Glomerular visceral epithelial cell (primary cell): ENCODE measurements around the gene SPTSSA.
"Not testable (repeated sequence)": the region's sequence is repeated elsewhere in the genome, so short reads cannot be mapped to it uniquely, and the experiment has no call there.

Source experiments
- DNase-seq: peaks from one replicate; pipeline ENCODE4 v3.0.0-alpha.2; 2016; ENCODE audit errors: extremely low spot score

The SPTSSA gene

GRCh38 chr14:34426313-34427295 lies 35.4 kb downstream of the SPTSSA start:
- DNase-seq: no peak

- no peak for DNase-seq
Observed at GRCh38 chr14:34425095-34425851, 36.8 kb downstream of the SPTSSA start.

DNA sequence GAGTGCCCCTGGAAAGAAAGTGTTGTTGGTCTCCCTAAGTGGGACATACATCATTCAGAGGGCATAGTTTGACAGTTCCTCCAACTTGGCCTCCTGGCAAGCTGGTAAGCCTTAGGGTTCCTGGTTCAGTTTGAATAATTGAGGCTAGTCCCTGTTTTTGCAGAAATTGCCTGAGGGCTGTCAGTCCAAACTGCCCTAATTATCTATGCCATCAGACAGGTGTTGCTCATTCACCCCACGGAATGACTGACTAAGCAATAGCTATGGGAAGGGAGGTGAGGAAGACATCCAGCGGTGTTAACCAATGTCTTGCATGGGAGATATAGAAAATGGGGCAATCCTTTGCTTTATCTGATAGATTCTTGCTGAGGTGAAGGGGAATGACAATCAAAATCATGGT lies 37.6 kb downstream of the SPTSSA start:
- no peak for DNase-seq

DNA sequence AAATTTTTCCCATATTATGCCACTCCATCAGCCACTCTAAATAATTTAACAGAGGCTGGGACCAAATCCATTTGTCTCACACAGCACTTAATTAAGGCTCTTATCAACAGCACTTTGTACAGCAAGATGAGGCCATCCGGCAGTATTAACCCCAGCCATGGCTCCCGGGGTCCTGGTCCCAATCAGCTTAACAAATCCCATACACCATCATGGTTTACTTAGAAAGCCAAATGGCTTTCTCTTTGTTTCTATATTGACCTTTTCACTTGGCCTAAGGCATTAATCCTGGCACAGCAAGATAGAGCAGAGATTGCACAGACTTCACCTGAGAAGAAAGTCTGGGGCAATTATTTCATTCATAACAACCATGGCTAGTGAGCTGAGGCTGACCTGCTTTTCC lies 38.6 kb downstream of the SPTSSA start:
- no peak for DNase-seq

DNA sequence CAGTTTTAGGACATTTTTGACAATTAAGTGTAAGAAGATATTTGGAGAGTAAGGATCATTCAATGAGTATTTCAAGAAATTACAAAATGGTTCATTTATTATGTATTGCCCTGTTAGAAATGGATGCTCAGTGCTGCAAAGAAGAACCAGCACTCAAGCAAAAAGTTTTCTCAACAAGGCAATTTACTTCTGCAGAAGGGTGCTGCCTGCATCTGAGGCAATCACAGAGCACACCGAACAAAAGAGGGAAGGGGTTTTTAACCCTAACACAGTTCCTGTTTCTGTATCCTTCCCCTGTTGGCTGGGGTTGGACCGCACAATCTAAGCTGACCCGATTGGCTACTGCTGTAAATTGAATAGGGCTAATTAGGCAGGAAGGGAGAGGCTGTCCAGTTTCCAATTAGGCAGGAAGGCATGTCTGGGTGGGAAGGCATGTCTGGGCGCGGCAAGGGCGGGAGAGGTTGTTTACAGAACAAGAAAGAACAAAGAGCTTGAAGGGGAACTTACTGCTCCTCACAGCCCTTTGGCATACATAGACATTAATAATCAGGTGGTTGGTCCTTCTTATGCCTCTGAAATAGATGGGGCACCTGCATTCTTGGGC lies 41.4 kb downstream of the SPTSSA start:
- DNase-seq: no peak

- DNase-seq: no peak
Observed at GRCh38 chr14:34409721-34410120, 52.3 kb downstream of the SPTSSA start.

- no peak for DNase-seq
Observed at GRCh38 chr14:34407951-34408350, 54.1 kb downstream of the SPTSSA start.

GRCh38 chr14:34404416-34404815 lies 57.6 kb downstream of the SPTSSA start:
- no peak for DNase-seq

DNA sequence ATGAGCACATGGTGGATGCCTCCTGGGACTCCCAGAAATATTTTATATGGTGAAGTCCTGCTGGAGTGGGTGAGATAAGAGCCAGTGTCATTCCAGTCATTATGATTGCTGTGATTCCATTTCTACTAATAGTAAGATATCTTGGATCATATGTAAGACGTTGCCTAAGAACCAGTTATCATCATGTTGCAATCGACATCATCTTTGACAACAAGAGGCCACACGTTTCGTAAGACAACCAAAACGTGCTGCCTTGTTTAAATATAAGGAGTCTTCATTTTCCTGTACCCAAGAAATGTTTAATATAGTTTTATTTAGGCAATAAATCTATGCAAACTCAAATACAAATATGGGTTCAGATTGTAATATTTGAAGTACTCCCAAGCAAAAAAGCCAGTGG lies 58.4 kb downstream of the SPTSSA start:
- no peak for DNase-seq

- no peak for DNase-seq
Observed at GRCh38 chr14:34398024-34398423, 64.0 kb downstream of the SPTSSA start.

GRCh38 chr14:34387974-34388516 lies 74.0 kb downstream of the SPTSSA start:
- DNase-seq: peak; percentile 11

DNA sequence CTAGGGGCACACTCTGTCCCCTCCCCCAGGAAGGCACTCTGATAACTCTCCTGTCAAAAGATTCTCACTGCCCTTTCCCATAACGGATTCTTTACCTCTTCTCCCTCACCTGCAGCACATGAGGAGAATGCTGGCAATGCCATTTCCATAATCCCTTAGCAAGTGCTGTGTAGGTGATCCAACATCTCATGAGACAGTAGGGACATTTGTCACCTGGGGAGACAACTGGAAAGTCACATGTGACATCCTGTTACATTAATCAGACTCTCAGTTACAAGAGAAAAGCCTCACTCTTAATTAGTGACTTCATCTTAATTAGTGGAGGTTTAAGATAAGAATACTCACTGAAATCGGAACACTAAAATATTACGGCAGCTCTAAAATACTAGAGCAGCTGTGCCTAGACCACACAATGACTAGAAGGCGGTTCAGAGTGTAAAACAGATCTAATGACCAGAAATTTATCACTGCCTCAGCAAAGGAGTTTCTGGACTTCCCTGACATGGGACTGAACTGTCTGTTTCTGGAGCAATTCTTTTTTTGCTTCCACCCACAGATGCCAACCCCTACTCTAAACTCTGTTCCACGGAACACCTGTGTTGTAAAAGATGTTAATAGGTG lies 75.1 kb downstream of the SPTSSA start:
- no peak for DNase-seq

- not testable (repeated sequence) for DNase-seq
Observed at GRCh38 chr14:34385881-34386280, 76.2 kb downstream of the SPTSSA start.

DNA sequence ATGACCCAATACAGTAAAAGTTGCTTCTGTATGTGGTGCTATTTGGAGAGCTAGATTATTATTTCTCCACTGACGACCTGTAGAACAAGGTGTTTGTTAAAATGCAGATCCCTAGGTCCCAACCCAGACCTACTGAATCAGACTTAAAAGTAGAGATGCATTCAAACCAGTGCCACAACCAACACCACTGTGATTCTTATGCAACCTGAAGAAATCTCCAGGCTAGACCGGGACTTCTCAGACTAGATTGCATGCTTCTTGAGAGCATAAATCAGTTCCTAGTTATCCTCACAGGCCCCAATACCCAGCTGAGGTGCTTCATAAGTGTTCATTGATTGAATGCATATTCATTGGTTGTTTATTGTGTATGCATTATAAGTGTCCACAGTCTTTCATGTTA lies 78.2 kb downstream of the SPTSSA start:
- no peak for DNase-seq
